ENCODE measurements around the gene PPM1N. TPM values are rescaled to one million over a fixed set of nuclear protein-coding genes. Genes with fewer than 3 reads are reported as not detected.
A peak's percentile ranks its signal among the peaks of the same experiment; 100 is the strongest.

The PPM1N gene
- polyA plus RNA-seq, 2 of the 4 experiments (the other 2 are of a cell fraction) = 9.2 to 10.5 TPM

GRCh38 chr19:45470762-45471081 is 27.5 kb upstream of the PPM1N start:
- POLR2A ChIA-PET = no interaction called here
- Histone ChIP-seq H3K4me1 (peaks cover 24% of the 10 kb centered on the region), H3K27ac (no peak overlapping the region), H3K9me3 (no peaks in the 10 kb centered on the region), H3K4me2 (no peak overlapping the region), H3K4me3 (no peak overlapping the region)
- 87% methylated on average over 10 of the region's 15 CpGs for WGBS (ENCODE audit: missing lambda C conversion rate)
- CTCF ChIA-PET = interaction anchor here (0.9 to 33.4 kb wide), 5 partner anchors 8 to 34 kb away, joined by 3 to 1883 read pairs (median 7); partner anchors contain the start of gene ERCC1
- ATAC-seq = no peak
- no peak for FAIRE-seq
- no peak for DNase-seq (ENCODE audit: low read depth in 1 of 2, low spot score in 1 of 2)
- no peak for TF ChIP-seq ZSCAN20 (CRISPR knock-in tag; IDR thresholded peaks at IDR 0.05)
- peak; percentile 10; the same call in 1 of the 2 replicates for TF ChIP-seq TP53 (CRISPR knock-in tag; IDR thresholded peaks at IDR 0.05)
- no peak for TF ChIP-seq SREBF2 (IDR thresholded peaks at IDR 0.05)
- TF ChIP-seq FOXS1 (CRISPR knock-in tag; IDR thresholded peaks at IDR 0.05) = no peak

GRCh38 chr19:45471111-45471930 is 26.9 kb upstream of the PPM1N start:
- TF ChIP-seq HDAC2 (IDR thresholded peaks at IDR 0.05) = no peak
- peak; percentile 91 for TF ChIP-seq POLR2AphosphoS2 (conservative IDR thresholded peaks at IDR 0.05; ENCODE audit: low read length)
- TF ChIP-seq GATA3 (IDR thresholded peaks at IDR 0.05; ENCODE audit: borderline replicate concordance) = no peak
- TF ChIP-seq ZC3H11A (IDR thresholded peaks at IDR 0.05) = no peak
- TF ChIP-seq HES2 (IDR thresholded peaks at IDR 0.05) = no peak
- TF ChIP-seq MAFK (IDR thresholded peaks at IDR 0.05; ENCODE audit: partially characterized antibody) = no peak
- TF ChIP-seq FOSB (CRISPR knock-in tag; IDR thresholded peaks at IDR 0.05) = peak; percentile 54
- TF ChIP-seq BCL3 (IDR thresholded peaks at IDR 0.05) = no peak
- no peak for TF ChIP-seq HOXB5 (CRISPR knock-in tag; IDR thresholded peaks at IDR 0.05)
- no peak for TF ChIP-seq HOXB13 (CRISPR knock-in tag; IDR thresholded peaks at IDR 0.05; ENCODE audit: low read depth)
- peak; percentile 78; the same call in 1 of the 2 replicates for TF ChIP-seq HOXA7 (CRISPR knock-in tag; IDR thresholded peaks at IDR 0.05)
- no peak for TF ChIP-seq CBX8 (IDR thresholded peaks at IDR 0.05)
- no peak for TF ChIP-seq ZNF302 (CRISPR knock-in tag; IDR thresholded peaks at IDR 0.05)
- TF ChIP-seq CTCF (IDR thresholded peaks at IDR 0.05) = no peak
- no peak for TF ChIP-seq FOXS1 (CRISPR knock-in tag; IDR thresholded peaks at IDR 0.05)
- no peak for TF ChIP-seq ZFP36 (IDR thresholded peaks at IDR 0.05; ENCODE audit: borderline replicate concordance, partially characterized antibody)
- TF ChIP-seq HEYL (CRISPR knock-in tag; IDR thresholded peaks at IDR 0.05) = no peak
- peak; percentile 78; the same call in 1 of the 2 replicates for TF ChIP-seq TFCP2L1 (CRISPR knock-in tag; IDR thresholded peaks at IDR 0.05)
- no peak for TF ChIP-seq CBX2 (IDR thresholded peaks at IDR 0.05; ENCODE audit: borderline replicate concordance, low read depth)
- TF ChIP-seq ESRRA (IDR thresholded peaks at IDR 0.05; ENCODE audit: borderline replicate concordance, low read length) = no peak
- no peak for TF ChIP-seq USF2 (IDR thresholded peaks at IDR 0.05)
- no peak for TF ChIP-seq ELK1 (IDR thresholded peaks at IDR 0.05; ENCODE audit: low read depth, low read length)
- TF ChIP-seq HMGXB4 (CRISPR knock-in tag; IDR thresholded peaks at IDR 0.05; ENCODE audit: borderline replicate concordance) = no peak; the same call in 1 of the 2 replicates
- FAIRE-seq (no peak), DNase-seq (ENCODE audit: low read depth in 1 of 2, low spot score in 1 of 2) (no peak), ATAC-seq (no peak)
- ChIA-PET POLR2A (no interaction called here), CTCF (interaction anchor here (0.9 to 33.4 kb wide), 6 partner anchors 7 to 142 kb away, joined by 3 to 1883 read pairs (median 6); partner anchors contain the start of gene ERCC1)
- Histone ChIP-seq H3K4me2 (no peak overlapping the region), H3K9me3 (no peaks in the 10 kb centered on the region), H3K4me3 (no peak overlapping the region), H3K4me1 (peaks cover 23% of the 10 kb centered on the region), H3K27ac (no peak overlapping the region)
- WGBS (ENCODE audit: missing lambda C conversion rate) = 71% methylated on average over 16 of the region's 16 CpGs
